Measurements from ENCODE around the gene CNTNAP2. TPM values are rescaled to one million over a fixed set of nuclear protein-coding genes. Genes with fewer than 3 reads are reported as not detected.

Gene CNTNAP2
- total RNA-seq, 2 experiments from 2014 or later: not detected

GRCh38 chr7:147423875-147424274 is 1307.3 kb downstream of the CNTNAP2 start:
- Histone ChIP-seq H3K9me3 (ENCODE audit: control insufficient read depth in 1 of 2, insufficient read depth in 1 of 2, low read length in 2 of 2) (no peaks in the 10 kb centered on the region), H3K36me3 (ENCODE audit: insufficient read depth, low read length) (no peaks in the 10 kb centered on the region), H3K27ac (ENCODE audit: low read depth in 1 of 2, low read length in 2 of 2) (no peak overlapping the region), H3K4me1 (ENCODE audit: insufficient read depth, low read length) (no peaks in the 10 kb centered on the region), H3K4me3 (ENCODE audit: low read length) (no peak overlapping the region), H3K27me3 (ENCODE audit: control insufficient read depth in 1 of 2, insufficient read depth in 2 of 2, low read length in 2 of 2) (no peaks in the 10 kb centered on the region)
- H3K36me3 Mint-ChIP-seq (ENCODE audit: low read depth): no peaks in the 10 kb centered on the region
- no peak overlapping the region for H3K4me3 Mint-ChIP-seq
- H3K4me1 Mint-ChIP-seq (ENCODE audit: low read depth): no peaks in the 10 kb centered on the region
- CTCF ChIA-PET: no interaction called here
- intact Hi-C loops (cut with DNase I, micrococcal nuclease): no loop called here
- no peaks in the 10 kb centered on the region for H3K27me3 Mint-ChIP-seq
- H3K27ac Mint-ChIP-seq: no peak overlapping the region
- ATAC-seq (ENCODE audit: poor library complexity): no peak
- TF ChIP-seq CTCF (IDR thresholded peaks at IDR 0.05): no peak
- POLR2A ChIA-PET: no interaction called here
- peaks cover 6% of the 10 kb centered on the region for H3K9me3 Mint-ChIP-seq
- DNase-seq: no peak

GRCh38 chr7:147428075-147428474 is 1311.5 kb downstream of the CNTNAP2 start:
- ChIA-PET CTCF (no interaction called here), POLR2A (no interaction called here)
- H3K4me1 Mint-ChIP-seq (ENCODE audit: low read depth): no peaks in the 10 kb centered on the region
- TF ChIP-seq CTCF (IDR thresholded peaks at IDR 0.05): no peak
- H3K27ac Mint-ChIP-seq: no peak overlapping the region
- no peak for ATAC-seq (ENCODE audit: poor library complexity)
- peaks cover 0 to 4% of the 10 kb centered on the region in 2 experiments for H3K9me3 ChIP-seq (ENCODE audit: control insufficient read depth in 1 of 2, insufficient read depth in 1 of 2, low read length in 2 of 2)
- H3K27ac ChIP-seq (ENCODE audit: low read depth in 1 of 2, low read length in 2 of 2): no peak overlapping the region
- no peaks in the 10 kb centered on the region for H3K4me1 ChIP-seq (ENCODE audit: insufficient read depth, low read length)
- peaks cover 14% of the 10 kb centered on the region for H3K9me3 Mint-ChIP-seq
- no peak overlapping the region for H3K4me3 ChIP-seq (ENCODE audit: low read length)
- H3K36me3 ChIP-seq (ENCODE audit: insufficient read depth, low read length): no peaks in the 10 kb centered on the region
- H3K4me3 Mint-ChIP-seq: no peak overlapping the region
- no peaks in the 10 kb centered on the region for H3K27me3 Mint-ChIP-seq
- no peaks in the 10 kb centered on the region for H3K27me3 ChIP-seq (ENCODE audit: control insufficient read depth in 1 of 2, insufficient read depth in 2 of 2, low read length in 2 of 2)
- no peak for DNase-seq
- no peaks in the 10 kb centered on the region for H3K36me3 Mint-ChIP-seq (ENCODE audit: low read depth)
- intact Hi-C loops (cut with DNase I, micrococcal nuclease): no loop called here

- H3K9me3 Mint-ChIP-seq: peaks cover 12% of the 10 kb centered on the region
- H3K36me3 ChIP-seq (ENCODE audit: insufficient read depth, low read length): no peaks in the 10 kb centered on the region
- no peak for TF ChIP-seq CTCF (IDR thresholded peaks at IDR 0.05)
- CTCF ChIA-PET: no interaction called here
- H3K4me3 Mint-ChIP-seq: no peak overlapping the region
- peaks cover 0 to 4% of the 10 kb centered on the region in 2 experiments for H3K9me3 ChIP-seq (ENCODE audit: control insufficient read depth in 1 of 2, insufficient read depth in 1 of 2, low read length in 2 of 2)
- no peaks in the 10 kb centered on the region for H3K27me3 ChIP-seq (ENCODE audit: control insufficient read depth in 1 of 2, insufficient read depth in 2 of 2, low read length in 2 of 2)
- intact Hi-C loops (cut with DNase I, micrococcal nuclease): no loop called here
- no peaks in the 10 kb centered on the region for H3K4me1 ChIP-seq (ENCODE audit: insufficient read depth, low read length)
- POLR2A ChIA-PET: no interaction called here
- H3K27me3 Mint-ChIP-seq: no peaks in the 10 kb centered on the region
- H3K4me1 Mint-ChIP-seq (ENCODE audit: low read depth): no peaks in the 10 kb centered on the region
- ATAC-seq (ENCODE audit: poor library complexity): no peak
- no peak overlapping the region for H3K27ac Mint-ChIP-seq
- H3K36me3 Mint-ChIP-seq (ENCODE audit: low read depth): no peaks in the 10 kb centered on the region
- H3K27ac ChIP-seq (ENCODE audit: low read depth in 1 of 2, low read length in 2 of 2): no peak overlapping the region
- H3K4me3 ChIP-seq (ENCODE audit: low read length): no peak overlapping the region
- no peak for DNase-seq
Observed at GRCh38 chr7:147429961-147430360, 1313.4 kb downstream of the CNTNAP2 start.

All from CD4-positive, alpha-beta T cell (primary cell).